Measurements from ENCODE around the gene TBC1D9.

The TBC1D9 gene

DNA sequence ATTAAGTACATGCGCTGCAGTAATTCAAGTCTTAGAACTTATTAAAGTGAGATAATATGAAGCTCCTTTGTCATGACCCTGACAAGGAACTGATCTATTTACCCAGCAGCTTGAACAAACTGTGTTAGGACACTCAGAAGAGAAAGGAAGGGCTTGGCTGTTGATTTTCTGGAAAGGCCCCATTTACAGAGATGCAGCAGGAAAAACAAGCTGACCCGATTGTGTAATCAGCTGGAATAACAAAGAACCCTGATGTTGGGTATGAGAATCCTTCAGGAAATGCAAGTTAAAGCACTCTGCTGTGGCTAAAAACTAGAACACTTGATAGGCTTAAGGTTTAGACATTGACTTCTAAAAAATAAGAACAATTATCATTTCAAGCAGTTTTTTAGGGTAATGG is 64.8 kb downstream of the TBC1D9 start:
- no peak for DNase-seq (ENCODE audit: low read depth in 2 of 2)

DNA sequence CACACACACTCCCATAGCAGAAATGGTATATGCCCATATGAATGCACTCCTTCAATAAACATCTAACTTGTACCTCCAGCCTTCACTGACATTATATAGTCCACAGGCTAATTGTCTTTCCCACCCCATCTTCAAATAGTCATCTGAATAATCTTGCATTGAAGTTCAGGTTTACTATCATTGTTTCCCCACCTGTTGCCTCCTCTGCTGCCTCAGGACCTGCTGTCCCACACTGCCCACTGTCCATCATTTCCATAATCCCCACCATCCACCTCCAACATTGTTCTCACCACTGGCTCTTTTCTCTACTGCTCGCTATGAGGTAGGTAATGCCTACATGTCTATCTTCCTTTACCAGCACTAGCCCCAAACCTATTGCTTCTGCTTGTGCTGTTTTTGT is 66.1 kb downstream of the TBC1D9 start:
- DNase-seq (ENCODE audit: low read depth in 2 of 2) = no peak

DNA sequence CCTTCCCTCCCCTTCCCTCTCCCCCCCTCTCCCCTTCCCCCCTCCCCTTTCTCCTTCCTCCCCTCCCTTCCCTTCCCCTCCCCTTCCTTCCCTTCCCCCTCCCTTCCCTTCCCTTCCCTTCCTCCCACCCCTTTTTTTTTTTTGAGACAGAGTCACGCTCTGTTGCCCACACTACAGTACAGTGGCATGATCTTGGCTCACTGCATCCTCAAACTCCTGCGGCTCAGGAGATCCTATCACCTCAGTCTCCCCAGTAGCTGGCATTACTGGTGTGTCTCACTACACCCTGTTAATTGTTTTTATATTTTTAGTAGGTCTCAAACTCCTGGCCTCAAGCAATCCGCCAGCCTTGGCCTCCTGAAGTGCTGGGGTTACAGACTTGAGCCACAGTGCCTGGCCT is 66.6 kb downstream of the TBC1D9 start:
- DNase-seq (ENCODE audit: low read depth in 2 of 2) = no peak

DNA sequence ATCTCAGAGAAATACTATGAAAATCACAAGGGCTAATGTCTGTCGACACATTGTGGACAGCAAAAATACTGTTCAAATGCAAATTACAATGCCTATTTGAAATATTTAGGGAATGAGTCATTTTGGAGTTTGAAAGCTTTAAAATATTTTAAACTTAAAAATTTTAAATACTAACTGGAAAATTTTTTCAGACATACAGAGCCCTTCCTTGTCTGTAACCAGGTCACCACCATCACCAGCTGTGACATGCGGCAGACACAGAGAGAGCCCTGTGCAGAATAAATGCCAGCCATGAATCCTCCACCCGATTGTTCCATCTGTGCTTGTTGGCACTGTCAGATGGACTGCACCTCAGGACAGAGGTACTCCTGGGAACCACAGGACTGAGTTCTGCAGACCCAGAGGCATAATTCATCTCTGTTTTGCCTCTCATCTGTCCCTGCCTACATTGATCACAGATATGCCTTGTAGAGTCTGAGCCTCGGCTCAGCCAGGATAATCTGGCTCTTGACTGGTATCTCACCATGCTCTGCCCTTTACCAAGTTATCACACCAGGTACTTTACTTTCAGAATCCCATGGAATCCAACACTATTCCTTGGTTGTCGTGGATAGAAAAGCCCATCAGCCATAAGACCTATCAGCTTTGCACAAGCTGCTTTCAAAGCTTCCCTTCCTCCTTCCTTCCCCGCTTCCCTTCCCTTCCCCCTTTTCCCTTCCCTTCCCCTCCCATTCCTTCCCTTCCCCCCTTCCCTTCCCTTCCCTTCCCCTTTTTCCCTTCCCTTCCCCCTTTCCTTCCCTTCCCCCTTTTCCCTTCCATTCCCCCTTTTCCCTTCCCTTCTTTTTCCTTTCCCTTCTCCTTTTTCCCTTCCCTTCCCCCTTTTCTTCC is 67.2 kb downstream of the TBC1D9 start:
- DNase-seq (ENCODE audit: low read depth in 2 of 2) = no peak

DNA sequence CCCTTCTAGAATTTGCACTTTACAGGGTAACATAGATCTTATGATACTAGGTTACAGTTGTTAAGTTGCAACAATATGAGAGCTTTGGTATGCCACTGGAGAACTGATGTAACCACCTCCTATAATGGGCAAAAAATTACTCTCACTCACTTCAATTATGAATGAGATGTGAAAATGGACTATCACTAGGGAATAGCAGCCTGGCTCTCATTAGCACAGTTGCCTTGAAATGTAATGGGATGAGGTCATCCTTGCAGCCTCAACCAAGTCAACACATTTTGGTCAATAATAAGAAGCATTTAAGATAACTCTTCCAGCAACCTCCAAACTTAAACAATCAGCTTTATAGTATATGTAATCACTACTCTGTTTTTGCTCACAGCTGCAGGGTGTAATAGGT is 69.4 kb downstream of the TBC1D9 start:
- no peak for DNase-seq (ENCODE audit: low read depth in 2 of 2)

DNA sequence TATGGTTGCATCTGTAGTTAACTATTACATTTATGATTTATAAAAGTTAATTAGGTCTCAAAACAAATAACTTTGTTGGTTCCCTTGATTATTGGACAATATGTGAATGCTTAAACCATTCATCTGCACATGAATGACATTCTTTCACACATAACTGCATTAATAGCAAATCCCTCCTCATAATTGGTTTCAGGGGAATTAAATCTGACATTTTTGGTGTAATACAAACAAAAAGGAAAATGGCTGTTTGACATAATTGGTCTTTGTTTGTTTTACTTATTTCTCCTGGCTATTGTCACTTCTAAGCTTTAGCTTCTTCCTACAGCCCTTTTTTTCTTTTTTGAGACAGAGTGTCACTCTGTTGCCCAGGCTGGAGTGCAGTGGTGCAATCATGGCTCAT is 71.9 kb downstream of the TBC1D9 start:
- DNase-seq (ENCODE audit: low read depth in 2 of 2) = no peak

DNA sequence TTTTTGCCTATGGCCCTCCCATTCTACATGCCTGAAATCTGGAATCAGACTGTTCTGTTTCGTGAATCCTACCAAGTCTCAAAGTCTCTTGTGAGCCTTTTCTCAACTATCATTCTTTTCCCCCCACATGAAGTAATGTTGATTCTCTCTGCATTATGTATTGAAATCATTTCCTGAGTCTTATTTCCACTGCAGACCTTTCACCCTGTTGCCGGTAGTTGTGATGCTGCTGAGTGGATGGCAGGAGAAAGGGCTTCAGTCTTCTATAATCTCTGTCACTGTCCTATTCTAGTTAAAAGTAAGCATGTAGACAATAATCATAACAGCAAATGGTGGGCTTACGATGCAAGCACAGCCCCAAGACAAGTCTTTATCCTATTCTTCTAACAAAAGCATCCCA is 75.0 kb downstream of the TBC1D9 start:
- no peak for DNase-seq (ENCODE audit: low read depth in 2 of 2)

DNA sequence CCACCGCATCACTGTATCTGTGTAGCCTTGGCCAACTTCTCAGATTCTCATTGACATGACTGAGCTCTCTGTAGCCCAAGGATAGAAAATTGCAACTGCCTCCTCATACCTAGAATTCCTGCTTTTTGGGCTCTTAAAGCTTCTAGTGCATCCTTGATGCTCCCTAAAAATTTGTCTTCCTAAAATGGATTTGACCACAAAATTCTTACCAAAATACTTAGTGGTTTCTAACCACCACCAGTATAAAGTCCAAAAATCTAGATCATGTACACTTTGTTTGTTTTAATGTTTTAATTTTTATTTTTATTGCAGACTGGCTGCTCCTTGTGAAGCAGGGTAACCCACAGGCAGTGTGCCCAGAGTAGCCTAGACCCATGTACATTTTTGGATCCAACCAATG is 75.5 kb downstream of the TBC1D9 start:
- no peak for DNase-seq (ENCODE audit: low read depth in 2 of 2)

DNA sequence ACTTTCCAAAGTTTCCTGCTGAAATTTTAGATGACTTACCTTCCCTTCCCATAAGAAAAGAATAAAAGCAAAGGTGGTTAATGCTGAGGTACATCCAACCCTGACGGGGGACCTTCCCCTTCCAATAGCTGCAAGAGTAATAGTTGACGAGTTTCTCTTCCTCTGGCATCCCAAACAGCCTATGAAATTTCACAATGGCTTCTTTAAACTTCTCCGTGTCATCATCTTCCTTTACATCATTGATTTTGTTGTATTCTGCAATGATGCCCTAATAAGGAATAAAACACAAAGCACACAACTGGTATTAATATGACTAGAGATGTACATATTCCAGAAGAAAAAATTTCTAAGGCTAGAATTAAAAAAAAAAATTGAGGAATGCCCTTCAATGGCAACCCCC is 76.6 kb downstream of the TBC1D9 start:
- no peak for DNase-seq (ENCODE audit: low read depth in 2 of 2)

DNA sequence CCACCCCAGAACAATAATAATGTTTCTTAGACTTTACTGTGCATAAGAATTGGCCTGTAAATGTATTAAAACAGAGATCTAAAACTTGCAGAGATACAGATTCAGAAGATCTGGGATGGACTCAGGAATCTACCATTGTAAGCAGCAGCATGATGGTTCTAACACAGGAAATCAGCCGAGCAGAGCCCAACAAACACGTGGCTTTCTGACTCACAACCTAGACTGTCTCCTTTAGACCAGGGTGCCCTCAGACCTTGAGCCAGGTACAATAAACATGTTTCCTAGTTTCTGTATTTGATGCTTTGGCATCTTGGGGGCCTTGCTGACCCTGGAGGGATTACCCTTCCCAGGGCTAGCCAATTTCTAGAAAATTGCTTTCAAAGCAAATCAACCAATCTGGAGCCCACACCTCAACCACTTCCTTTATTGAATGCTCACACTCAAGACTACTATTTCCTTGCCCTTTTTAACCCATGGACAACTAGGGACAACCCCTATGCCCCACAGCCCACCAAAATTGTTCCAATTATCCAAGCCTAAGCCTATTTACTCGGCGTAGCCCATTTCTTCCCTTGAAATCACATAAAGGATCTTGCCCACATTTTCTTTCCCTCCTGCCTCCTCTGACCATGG is 80.5 kb downstream of the TBC1D9 start:
- DNase-seq (ENCODE audit: low read depth in 2 of 2) = no peak

DNA sequence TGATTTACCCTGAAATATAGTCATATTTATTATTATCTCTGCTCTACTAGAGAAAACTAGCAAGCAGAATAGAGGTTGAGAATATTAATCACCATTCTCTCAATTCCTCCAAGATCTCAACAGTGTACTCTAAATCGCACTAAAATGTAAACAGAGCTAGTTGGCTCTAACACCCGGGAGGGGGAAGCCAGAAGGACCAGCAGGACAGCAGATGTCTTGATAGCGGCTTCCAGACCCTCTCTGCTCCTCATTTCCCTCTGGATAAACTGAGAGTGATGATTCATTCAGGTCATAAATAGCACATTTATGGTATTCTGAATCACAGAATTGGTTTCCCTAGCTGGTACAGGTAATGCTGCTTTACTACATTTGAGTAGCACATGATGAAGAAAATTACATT is 82.5 kb downstream of the TBC1D9 start:
- no peak for DNase-seq (ENCODE audit: low read depth in 2 of 2)

DNA sequence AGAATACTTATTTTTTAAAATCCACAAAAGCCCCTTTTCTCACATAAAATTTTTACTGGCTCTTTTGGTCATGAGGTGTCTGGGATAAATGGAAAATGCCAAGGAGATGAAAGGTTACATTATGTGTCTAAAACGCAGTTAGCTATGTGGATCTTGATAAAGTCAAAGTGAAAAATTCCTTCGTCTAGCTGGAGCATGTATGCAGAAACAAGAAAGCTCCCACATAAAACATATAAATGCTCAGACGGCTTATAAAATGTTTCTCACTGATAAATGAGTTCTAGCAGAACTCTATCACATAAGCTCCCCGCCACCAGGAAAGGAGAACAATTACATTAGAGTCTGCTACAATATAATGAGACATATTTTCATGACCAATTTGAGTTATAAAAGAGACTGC is 83.8 kb downstream of the TBC1D9 start:
- no peak for DNase-seq (ENCODE audit: low read depth in 2 of 2)

DNA sequence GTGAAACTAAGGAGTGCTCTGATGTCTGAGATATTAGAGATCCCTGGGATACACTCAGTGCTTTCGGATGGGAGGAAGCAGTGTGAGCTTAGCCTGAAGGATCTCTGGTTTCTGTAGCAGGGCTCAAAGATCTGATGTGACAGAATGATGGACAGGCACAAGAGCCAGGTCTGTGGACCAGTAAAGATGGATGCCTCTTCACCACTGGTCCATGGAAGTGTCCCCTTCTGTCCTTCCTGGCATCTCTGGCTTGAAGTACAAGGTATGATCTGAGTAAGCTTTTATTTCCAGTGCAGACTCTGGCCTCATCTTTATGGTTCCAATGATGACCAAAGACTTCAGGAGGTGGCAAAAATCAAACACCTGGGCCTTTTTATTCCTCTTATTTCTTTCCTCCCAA is 88.1 kb downstream of the TBC1D9 start:
- no peak for DNase-seq (ENCODE audit: low read depth in 2 of 2)

DNA sequence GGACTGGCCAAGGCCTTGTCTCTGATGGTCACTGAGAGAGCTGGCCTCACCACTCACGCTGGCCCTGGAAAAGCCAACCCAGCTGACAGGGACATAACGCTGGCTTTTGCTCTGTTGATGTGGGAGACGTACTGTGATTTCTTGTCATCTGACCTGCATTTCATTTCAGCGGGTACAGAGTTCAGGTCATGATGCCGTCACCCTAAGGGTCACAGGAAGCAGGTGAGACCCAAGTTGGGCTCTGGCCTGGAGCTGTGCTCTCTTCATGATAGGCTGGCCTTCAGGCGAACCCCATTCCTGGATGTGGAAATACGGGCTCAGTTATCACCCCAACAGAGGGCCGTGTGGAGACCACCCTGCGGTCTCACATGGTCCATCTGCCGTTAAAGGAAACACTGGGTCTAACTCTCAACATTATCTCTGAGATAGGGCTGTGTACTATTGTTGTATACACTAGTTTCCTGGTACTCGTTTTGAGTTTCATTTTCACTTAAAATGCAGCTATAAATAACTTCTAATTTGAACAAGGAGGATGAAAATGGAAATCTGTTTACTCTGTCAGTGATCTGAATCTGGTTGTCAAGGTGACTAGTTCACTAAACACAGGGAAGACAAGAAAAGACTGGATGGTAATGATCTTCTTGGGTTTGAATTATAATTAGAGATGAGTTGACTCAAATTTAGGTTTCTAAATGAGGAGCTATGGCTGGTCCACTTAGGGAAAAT is 89.1 kb downstream of the TBC1D9 start:
- no peak for DNase-seq (ENCODE audit: low read depth in 2 of 2)

DNA sequence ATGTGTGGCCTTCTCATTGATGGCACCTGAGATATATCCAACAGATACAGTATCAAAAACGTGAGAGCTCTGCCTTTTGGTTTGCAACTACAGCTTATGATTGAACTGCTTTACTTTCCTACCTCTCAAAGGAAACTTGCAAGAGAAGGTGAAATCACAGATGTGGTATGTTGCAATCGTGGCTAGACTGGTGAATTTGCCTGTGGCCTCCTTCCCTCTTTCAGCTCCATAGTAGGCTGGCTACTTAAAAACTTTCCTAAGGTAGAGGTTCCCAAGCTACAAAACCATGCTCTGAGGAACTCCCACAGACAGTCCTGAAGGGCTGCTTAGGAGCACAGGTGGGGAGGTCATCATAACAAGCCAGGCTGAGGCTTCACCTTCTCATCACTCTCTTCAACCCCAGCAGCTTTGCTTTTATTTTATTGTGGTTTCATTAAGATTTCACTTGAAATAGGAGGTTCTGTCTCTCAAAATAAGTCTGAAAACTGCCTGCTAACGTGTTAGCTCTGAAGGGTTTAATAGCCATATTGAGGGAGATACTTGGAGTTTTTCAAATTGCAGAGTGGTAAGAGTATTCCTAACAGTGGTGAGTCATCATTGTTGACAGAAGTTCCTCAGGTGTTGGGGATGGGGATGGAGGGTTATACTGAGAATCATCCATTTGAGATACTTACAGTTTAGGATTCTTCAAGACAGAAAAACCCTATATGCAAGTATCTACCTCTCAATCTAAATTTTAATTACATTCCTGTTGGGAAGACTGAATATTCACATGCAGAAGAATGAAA is 93.9 kb downstream of the TBC1D9 start:
- no peak for DNase-seq (ENCODE audit: low read depth in 2 of 2)

DNA sequence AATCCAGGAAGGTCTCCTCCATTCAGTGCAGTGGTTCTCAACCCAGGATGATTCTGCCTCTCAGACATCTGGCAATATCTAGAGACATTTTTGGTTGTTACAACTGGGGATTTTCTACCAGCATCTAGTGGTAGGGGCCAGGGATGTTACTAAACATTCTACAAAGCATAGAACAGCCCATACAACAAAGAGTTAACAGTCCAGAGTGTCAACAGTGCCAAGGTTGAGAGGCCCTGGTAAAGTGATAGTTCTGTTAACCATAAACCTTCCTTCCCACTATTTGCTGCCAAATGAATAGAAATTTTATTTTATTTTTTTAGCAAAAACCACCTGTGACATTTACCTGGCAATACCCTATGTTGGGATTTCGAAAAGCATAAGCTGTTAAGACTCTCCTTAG is 94.6 kb downstream of the TBC1D9 start:
- DNase-seq (ENCODE audit: low read depth in 2 of 2) = no peak

DNA sequence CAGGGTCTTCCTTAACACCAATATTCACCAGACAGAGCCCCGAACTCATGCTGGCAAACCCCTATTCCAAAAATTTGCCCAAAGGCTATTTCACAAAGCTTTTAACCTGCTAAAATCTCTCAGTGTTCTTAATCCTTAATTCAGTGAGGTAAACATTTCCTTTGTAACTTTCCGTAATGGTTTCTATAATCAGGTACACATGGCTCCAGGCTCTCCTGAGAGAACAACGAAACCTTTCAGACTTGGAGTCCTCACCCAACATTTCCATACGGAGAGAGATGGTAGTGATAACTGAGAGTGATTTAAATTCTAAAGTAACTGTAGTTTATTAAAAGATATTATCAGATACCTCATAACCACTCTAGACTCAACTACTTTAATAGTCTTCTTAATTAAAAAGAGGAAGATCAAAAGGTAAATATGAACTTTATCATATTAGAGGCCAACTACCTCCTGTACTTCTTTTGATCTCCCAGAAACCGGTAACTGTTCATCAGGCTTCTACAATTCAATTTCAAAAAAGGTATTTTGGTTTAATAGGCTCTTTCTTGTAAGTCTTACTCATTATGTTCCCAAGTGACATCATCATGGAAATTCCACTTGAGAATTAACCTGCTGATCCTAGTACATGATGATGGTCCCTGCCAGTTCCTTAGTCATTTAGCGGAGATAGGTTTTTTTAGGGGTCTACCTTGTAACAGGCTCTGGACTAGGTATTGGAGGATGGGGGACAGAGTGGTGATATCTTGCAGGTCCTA is 96.1 kb downstream of the TBC1D9 start:
- DNase-seq (ENCODE audit: low read depth in 2 of 2) = no peak

DNA sequence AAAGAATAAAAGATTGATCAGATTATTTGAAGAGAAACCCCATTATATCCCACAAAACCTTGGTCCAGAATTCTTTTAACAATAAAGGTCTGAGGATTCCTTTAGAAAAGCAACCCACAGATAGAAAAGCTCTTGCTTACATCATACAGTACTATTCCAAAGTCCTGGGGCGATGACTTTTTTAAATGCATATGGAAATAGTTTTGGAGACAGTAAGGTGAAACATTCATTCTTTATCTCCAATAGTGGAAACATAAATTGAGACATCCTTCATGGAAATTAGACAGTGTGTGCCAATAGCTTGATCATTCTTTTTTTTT is 101.7 kb downstream of the TBC1D9 start:
- no peak for DNase-seq (ENCODE audit: low read depth in 2 of 2)

DNA sequence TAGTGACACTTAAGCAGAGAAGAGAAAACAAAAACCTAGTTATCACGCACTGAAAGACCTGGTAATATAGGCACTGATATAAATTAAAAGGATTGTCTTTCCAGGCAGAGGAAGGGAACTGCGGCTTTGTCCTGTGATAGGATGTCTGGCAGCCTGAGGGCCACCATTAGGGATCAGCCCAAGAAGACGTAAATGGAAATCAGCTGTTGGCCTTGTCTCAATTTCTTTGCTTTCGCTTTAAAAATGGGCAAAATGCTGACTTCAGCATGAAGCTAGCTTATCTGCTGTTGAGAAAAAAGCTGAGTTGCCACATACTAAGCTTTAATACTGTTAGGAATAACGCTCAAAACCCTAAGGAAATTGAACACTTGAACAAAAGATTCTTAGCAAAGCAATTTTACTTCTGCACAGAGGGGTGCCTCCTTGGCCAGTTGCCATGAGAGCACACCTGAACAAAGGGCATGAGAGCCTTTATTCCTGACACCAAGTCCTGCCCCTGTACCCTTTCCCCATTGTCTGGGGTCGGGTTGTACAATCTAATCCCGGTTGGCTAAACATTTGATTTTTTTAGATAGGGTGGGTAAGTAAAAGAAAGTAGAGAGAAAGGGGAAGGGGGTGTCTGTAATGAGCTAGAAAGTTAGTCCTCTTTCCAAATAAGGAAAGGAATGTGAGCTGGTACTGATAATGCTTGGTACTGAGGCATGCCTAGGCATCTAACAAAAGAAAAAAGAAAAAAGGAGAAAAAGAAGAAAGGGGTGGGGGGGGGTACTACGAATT is 102.3 kb downstream of the TBC1D9 start:
- no peak for DNase-seq (ENCODE audit: low read depth in 2 of 2)

DNA sequence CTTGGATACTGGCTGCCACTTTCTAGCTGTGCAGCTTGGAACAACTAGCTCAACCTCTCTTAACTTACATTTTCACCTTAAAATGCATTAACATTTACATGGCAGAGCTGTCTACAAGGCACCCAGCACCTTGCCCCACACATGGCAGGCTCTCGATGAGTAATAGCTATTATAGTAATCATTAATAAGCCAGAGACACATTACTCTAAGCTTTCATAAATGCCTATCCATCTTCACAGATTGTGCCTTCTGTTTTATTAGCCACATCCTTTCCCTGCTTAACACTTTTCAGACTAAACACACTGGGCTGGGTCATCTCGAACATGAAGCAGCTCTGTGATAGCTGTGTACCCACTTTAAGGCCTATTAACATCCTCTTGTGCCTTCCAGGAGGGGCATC is 103.6 kb downstream of the TBC1D9 start:
- DNase-seq (ENCODE audit: low read depth in 2 of 2) = no peak

Measured in stimulated activated CD8-positive, alpha-beta memory T cell treated with anti-CD3 and anti-CD28 coated beads, Interleukin-7, amount 100 ng/mL, for 4 hours (primary cell).